ENCODE measurements around the gene GPX4.

DNA sequence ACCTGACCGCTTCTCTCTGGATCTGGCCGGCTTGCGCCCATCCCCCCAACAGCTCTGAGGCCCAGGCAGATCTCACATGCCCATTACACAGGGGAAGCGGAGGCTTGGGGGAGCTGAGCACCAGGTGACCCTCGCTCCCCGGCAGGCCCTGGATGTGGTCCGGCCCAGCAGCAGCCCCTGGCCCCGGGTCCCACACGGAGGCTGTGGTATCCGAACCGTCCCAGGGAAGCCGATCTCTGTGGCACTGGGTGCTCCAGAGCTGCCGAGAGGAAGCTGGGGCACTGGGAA is 42.6 kb downstream of the GPX4 start:
- no peak for TF ChIP-seq POLR2A (IDR thresholded peaks at IDR 0.05)
- TF ChIP-seq, protein P1, sequence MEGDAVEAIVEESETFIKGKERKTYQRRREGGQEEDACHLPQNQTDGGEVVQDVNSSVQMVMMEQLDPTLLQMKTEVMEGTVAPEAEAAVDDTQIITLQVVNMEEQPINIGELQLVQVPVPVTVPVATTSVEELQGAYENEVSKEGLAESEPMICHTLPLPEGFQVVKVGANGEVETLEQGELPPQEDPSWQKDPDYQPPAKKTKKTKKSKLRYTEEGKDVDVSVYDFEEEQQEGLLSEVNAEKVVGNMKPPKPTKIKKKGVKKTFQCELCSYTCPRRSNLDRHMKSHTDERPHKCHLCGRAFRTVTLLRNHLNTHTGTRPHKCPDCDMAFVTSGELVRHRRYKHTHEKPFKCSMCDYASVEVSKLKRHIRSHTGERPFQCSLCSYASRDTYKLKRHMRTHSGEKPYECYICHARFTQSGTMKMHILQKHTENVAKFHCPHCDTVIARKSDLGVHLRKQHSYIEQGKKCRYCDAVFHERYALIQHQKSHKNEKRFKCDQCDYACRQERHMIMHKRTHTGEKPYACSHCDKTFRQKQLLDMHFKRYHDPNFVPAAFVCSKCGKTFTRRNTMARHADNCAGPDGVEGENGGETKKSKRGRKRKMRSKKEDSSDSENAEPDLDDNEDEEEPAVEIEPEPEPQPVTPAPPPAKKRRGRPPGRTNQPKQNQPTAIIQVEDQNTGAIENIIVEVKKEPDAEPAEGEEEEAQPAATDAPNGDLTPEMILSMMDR (IDR thresholded peaks at IDR 0.05), result no peak

Measured in testis (tissue), 2 donors.